Muscle of back (tissue), 11 donors: ENCODE data around the gene MOBP. TPM values are rescaled to one million over a fixed set of nuclear protein-coding genes. Genes with fewer than 3 reads are reported as not detected.

Experiments used
- DNase-seq, 3 donors: peaks; one replicate each; pipeline versions ENCODE4 v3.0.0 to v3.0.0-alpha.2; 2013
- polyA plus RNA-seq, 10 donors: library from polyadenylated mRNA; unstranded; fragments of 120-200 nt; gene quantifications; one replicate each; pipeline ENCODE4 v1.2.1, GENCODE V29; 2013; ENCODE audit not compliant: insufficient read length in 10 of 10

The MOBP gene
- polyA plus RNA-seq, 10 donors = 0.03 to 0.24 (median 0.06) TPM; not detected in 5

- no peak for DNase-seq
Measured at GRCh38 chr3:39497753-39498152, 30.3 kb downstream of the MOBP start.

- DNase-seq = no peak
Measured at GRCh38 chr3:39499651-39500273, 32.3 kb downstream of the MOBP start.

- no peak for DNase-seq
Measured at GRCh38 chr3:39501059-39501458, 33.6 kb downstream of the MOBP start.

- no peak for DNase-seq
Measured at GRCh38 chr3:39501968-39502837, 34.7 kb downstream of the MOBP start.

GRCh38 chr3:39502838-39503145 lies 35.3 kb downstream of the MOBP start:
- no peak for DNase-seq

GRCh38 chr3:39505866-39506742 lies 38.6 kb downstream of the MOBP start:
- no peak for DNase-seq

GRCh38 chr3:39506863-39507262 lies 39.4 kb downstream of the MOBP start:
- DNase-seq = no peak

- DNase-seq = no peak
Measured at GRCh38 chr3:39513791-39514369, 46.4 kb downstream of the MOBP start.

- DNase-seq = no peak
Measured at GRCh38 chr3:39515681-39516441, 48.4 kb downstream of the MOBP start.

GRCh38 chr3:39519103-39519502 lies 51.6 kb downstream of the MOBP start:
- DNase-seq = no peak

GRCh38 chr3:39519554-39520288 lies 52.2 kb downstream of the MOBP start:
- DNase-seq = no peak

- no peak for DNase-seq
Measured at GRCh38 chr3:39521456-39521855, 54.0 kb downstream of the MOBP start.

- no peak for DNase-seq
Measured at GRCh38 chr3:39524107-39524506, 56.6 kb downstream of the MOBP start.

GRCh38 chr3:39528844-39529243 lies 61.4 kb downstream of the MOBP start:
- no peak for DNase-seq

GRCh38 chr3:39529577-39529976 lies 62.1 kb downstream of the MOBP start:
- DNase-seq = no peak

GRCh38 chr3:39531066-39531465 lies 63.6 kb downstream of the MOBP start:
- no peak for DNase-seq

- DNase-seq = no peak
Measured at GRCh38 chr3:39531665-39532064, 64.2 kb downstream of the MOBP start.

GRCh38 chr3:39532777-39533176 lies 65.3 kb downstream of the MOBP start:
- DNase-seq = no peak

GRCh38 chr3:39533226-39533625 lies 65.7 kb downstream of the MOBP start:
- no peak for DNase-seq

- no peak for DNase-seq
Measured at GRCh38 chr3:39540162-39540921, 72.9 kb downstream of the MOBP start.
